GM11168 (cell line): ENCODE measurements around the gene FAM111B.
"Not testable (repeated sequence)": the region's sequence is repeated elsewhere in the genome, so short reads cannot be mapped to it uniquely, and the experiment has no call there.

Source experiments
- in situ Hi-C: fragments of 300-500 bp; cut with MboI; formaldehyde crosslinking; loops from one replicate; pipeline ENCODE4 v1.12.0; 2022; ENCODE audit warnings: low sequenced_read_pairs; ENCODE audit not compliant: unreplicated experiment

Gene FAM111B

GRCh38 chr11:59097113-59097708 is 9.8 kb upstream of the FAM111B start:
- in situ Hi-C loops: no loop called here

GRCh38 chr11:59097938-59098337 is 9.1 kb upstream of the FAM111B start:
- in situ Hi-C loops: not testable (repeated sequence)

- in situ Hi-C loops: no loop called here
Observed at GRCh38 chr11:59102259-59102765, 4.7 kb upstream of the FAM111B start.

- in situ Hi-C loops: not testable (repeated sequence)
Observed at GRCh38 chr11:59107721-59108120, 684 bp downstream of the FAM111B start.

GRCh38 chr11:59112494-59112893 is 5.5 kb downstream of the FAM111B start:
- in situ Hi-C loops: no loop called here

- in situ Hi-C loops: no loop called here
Observed at GRCh38 chr11:59114344-59114743, 7.3 kb downstream of the FAM111B start.

- in situ Hi-C loops: no loop called here
Observed at GRCh38 chr11:59115553-59115952, 8.5 kb downstream of the FAM111B start.

- in situ Hi-C loops: no loop called here
Observed at GRCh38 chr11:59117774-59118173, 10.7 kb downstream of the FAM111B start.

GRCh38 chr11:59119826-59120225 is 12.8 kb downstream of the FAM111B start:
- in situ Hi-C loops: no loop called here

- in situ Hi-C loops: loop anchor here (5.0 kb wide), 1 partner anchor 79 kb away; no protein-coding TSS in a partner anchor
Observed at GRCh38 chr11:59135648-59136461, 28.8 kb downstream of the FAM111B start.

- in situ Hi-C loops: loop anchor here (5.0 kb wide), 1 partner anchor 79 kb away; no protein-coding TSS in a partner anchor
Observed at GRCh38 chr11:59136551-59136950, 29.5 kb downstream of the FAM111B start.

- in situ Hi-C loops: loop anchor here (5.0 kb wide), 1 partner anchor 80 kb away; no protein-coding TSS in a partner anchor
Observed at GRCh38 chr11:59137190-59137589, 30.2 kb downstream of the FAM111B start.

GRCh38 chr11:59138643-59139042 is 31.6 kb downstream of the FAM111B start:
- in situ Hi-C loops: loop anchor here (5.0 kb wide), 1 partner anchor 81 kb away; no protein-coding TSS in a partner anchor

- in situ Hi-C loops: no loop called here
Observed at GRCh38 chr11:59141191-59141590, 34.2 kb downstream of the FAM111B start.

GRCh38 chr11:59141673-59142460 is 34.8 kb downstream of the FAM111B start:
- in situ Hi-C loops: no loop called here

GRCh38 chr11:59142530-59143507 is 35.8 kb downstream of the FAM111B start, which contains the start of gene FAM111A:
TSS of gene FAM111A (plus strand) at chr11:59142856. CDS start at chr11:59148873, 6,017 bp downstream.
- in situ Hi-C loops: no loop called here

- in situ Hi-C loops: no loop called here
Observed at GRCh38 chr11:59144096-59144495, 37.1 kb downstream of the FAM111B start.

GRCh38 chr11:59144579-59145345 is 37.7 kb downstream of the FAM111B start:
- in situ Hi-C loops: no loop called here
